ENCODE measurements around the gene BHLHE40. TPM values are rescaled to one million over a fixed set of nuclear protein-coding genes. Genes with fewer than 3 reads are reported as not detected.

BHLHE40 gene
- total and polyA plus RNA-seq, 2 experiments from 2014 or later: 67.1 to 116 TPM

DNA sequence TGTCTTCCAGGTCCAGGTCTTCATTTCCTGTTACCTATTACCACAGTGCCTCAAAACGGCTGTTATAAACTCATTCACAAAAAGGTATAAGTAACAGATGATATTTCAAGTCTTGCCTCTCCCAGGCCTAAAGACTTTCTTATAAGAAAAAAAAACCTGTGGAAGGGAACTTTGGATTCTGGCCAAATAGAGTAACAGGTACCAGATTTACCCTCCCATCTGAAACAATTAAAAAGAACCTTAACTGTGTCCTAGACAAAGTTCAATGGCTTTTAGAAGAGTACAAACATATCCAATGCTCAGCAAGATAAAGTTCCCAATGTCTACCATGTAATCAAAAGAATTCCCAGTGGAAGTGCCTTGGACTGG, 22.6 kb downstream of the BHLHE40 start:
- Histone ChIP-seq H3K79me2 (no peaks in the 10 kb centered on the region), H3K9me3 (ENCODE audit: low read depth) (no peaks in the 10 kb centered on the region), H3K27me3 (no peaks in the 10 kb centered on the region), H3K27ac (peak overlapping the region; percentile 8), H3K36me3 (replicated peaks; ENCODE audit: insufficient read depth, low read depth) (no peaks in the 10 kb centered on the region), H2AFZ (no peak overlapping the region), H3K9me2 (replicated peaks; ENCODE audit: insufficient read depth) (no peaks in the 10 kb centered on the region), H3K4me1 (ENCODE audit: insufficient read depth) (peaks cover 2% of the 10 kb centered on the region), H4K20me1 (ENCODE audit: insufficient read depth, poor library complexity, severe bottlenecking) (no peaks in the 10 kb centered on the region), H3K4me3 (no peak overlapping the region), H3K4me2 (no peak overlapping the region)
- WGBS (ENCODE audit: low lambda C conversion rate, missing lambda C conversion rate): 92% methylated on average over 1 of the region's 1 CpG
- no peak for DNase-seq (ENCODE audit: low spot score)
- TF ChIP-seq EZH2 (IDR thresholded peaks at IDR 0.05; ENCODE audit: borderline replicate concordance): no peak
- no peak for TF ChIP-seq EZH2phosphoT487 (IDR thresholded peaks at IDR 0.05; ENCODE audit: low read depth, severe bottlenecking, unreplicated experiment)
- TF ChIP-seq, protein P1, sequence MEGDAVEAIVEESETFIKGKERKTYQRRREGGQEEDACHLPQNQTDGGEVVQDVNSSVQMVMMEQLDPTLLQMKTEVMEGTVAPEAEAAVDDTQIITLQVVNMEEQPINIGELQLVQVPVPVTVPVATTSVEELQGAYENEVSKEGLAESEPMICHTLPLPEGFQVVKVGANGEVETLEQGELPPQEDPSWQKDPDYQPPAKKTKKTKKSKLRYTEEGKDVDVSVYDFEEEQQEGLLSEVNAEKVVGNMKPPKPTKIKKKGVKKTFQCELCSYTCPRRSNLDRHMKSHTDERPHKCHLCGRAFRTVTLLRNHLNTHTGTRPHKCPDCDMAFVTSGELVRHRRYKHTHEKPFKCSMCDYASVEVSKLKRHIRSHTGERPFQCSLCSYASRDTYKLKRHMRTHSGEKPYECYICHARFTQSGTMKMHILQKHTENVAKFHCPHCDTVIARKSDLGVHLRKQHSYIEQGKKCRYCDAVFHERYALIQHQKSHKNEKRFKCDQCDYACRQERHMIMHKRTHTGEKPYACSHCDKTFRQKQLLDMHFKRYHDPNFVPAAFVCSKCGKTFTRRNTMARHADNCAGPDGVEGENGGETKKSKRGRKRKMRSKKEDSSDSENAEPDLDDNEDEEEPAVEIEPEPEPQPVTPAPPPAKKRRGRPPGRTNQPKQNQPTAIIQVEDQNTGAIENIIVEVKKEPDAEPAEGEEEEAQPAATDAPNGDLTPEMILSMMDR (IDR thresholded peaks at IDR 0.05; ENCODE audit: poor library complexity): no peak

GRCh38 chr3:5002174-5002870, 23.1 kb downstream of the BHLHE40 start:
- whole genome bisulfite sequencing (ENCODE audit: low lambda C conversion rate, missing lambda C conversion rate): 43% methylated on average over 16 of the region's 16 CpGs

DNA sequence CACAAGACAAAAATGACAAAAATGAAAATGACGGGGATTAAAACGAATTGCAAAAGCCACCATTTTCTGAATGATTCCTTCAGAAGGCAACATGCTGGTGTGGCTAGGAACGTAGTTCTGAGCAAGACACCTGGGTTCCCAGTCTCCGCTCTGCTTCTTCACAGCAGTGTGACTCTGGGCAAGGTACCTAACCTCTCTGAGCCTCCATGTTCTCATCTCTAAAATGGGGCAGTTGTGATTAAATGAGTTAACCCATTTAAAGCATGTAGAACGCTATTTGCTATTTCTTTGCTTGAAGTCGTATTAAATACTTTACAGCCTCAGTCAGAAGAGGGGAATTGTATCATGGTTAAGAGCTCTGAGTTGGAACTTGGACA, 23.6 kb downstream of the BHLHE40 start:
- H3K36me3 ChIP-seq (replicated peaks; ENCODE audit: insufficient read depth, low read depth): no peaks in the 10 kb centered on the region
- 87% methylated on average over 6 of the region's 6 CpGs for WGBS (ENCODE audit: low lambda C conversion rate, missing lambda C conversion rate)
- no peak overlapping the region for H3K4me3 ChIP-seq
- no peak for TF ChIP-seq EZH2phosphoT487 (IDR thresholded peaks at IDR 0.05; ENCODE audit: low read depth, severe bottlenecking, unreplicated experiment)
- TF ChIP-seq, protein P1 (IDR thresholded peaks at IDR 0.05; ENCODE audit: poor library complexity): no peak
- TF ChIP-seq EZH2 (IDR thresholded peaks at IDR 0.05; ENCODE audit: borderline replicate concordance): no peak
- no peaks in the 10 kb centered on the region for H3K4me1 ChIP-seq (ENCODE audit: insufficient read depth)
- H3K9me3 ChIP-seq (ENCODE audit: low read depth): no peaks in the 10 kb centered on the region
- H3K27ac ChIP-seq: no peak overlapping the region
- H4K20me1 ChIP-seq (ENCODE audit: insufficient read depth, poor library complexity, severe bottlenecking): no peaks in the 10 kb centered on the region
- H3K4me2 ChIP-seq: no peak overlapping the region
- no peak overlapping the region for H2AFZ ChIP-seq
- no peaks in the 10 kb centered on the region for H3K79me2 ChIP-seq
- H3K9me2 ChIP-seq (replicated peaks; ENCODE audit: insufficient read depth): no peaks in the 10 kb centered on the region
- no peak for DNase-seq (ENCODE audit: low spot score)
- no peaks in the 10 kb centered on the region for H3K27me3 ChIP-seq

More at GRCh38 chr3:5002174-5002870, 23.1 kb downstream of the BHLHE40 start:
- no peaks in the 10 kb centered on the region for H3K9me2 ChIP-seq (replicated peaks; ENCODE audit: insufficient read depth)
- no peak overlapping the region for H2AFZ ChIP-seq
- no peak overlapping the region for H3K4me2 ChIP-seq
- no peaks in the 10 kb centered on the region for H3K4me1 ChIP-seq (ENCODE audit: insufficient read depth)
- no peak overlapping the region for H3K4me3 ChIP-seq
- H3K27ac ChIP-seq: peak overlapping the region; percentile 8
- H3K36me3 ChIP-seq (replicated peaks; ENCODE audit: insufficient read depth, low read depth): no peaks in the 10 kb centered on the region
- H3K79me2 ChIP-seq: no peaks in the 10 kb centered on the region
- H4K20me1 ChIP-seq (ENCODE audit: insufficient read depth, poor library complexity, severe bottlenecking): no peaks in the 10 kb centered on the region
- no peak for TF ChIP-seq EZH2phosphoT487 (IDR thresholded peaks at IDR 0.05; ENCODE audit: low read depth, severe bottlenecking, unreplicated experiment)
- TF ChIP-seq, protein P1 (IDR thresholded peaks at IDR 0.05; ENCODE audit: poor library complexity): no peak
- TF ChIP-seq EZH2 (IDR thresholded peaks at IDR 0.05; ENCODE audit: borderline replicate concordance): no peak
- no peaks in the 10 kb centered on the region for H3K9me3 ChIP-seq (ENCODE audit: low read depth)
- DNase-seq (ENCODE audit: low spot score): no peak
- H3K27me3 ChIP-seq: no peaks in the 10 kb centered on the region
